GM18508 (cell line): Measurements from ENCODE around the gene INKA1.

ENCODE experiments used
- ATAC-seq: cut with Tn5 transposase; IDR thresholded peaks from one replicate; pipeline ENCODE4 v1.9.1; 2021; ENCODE audit warnings: moderate number of reproducible peaks; ENCODE audit not compliant: insufficient read depth, unreplicated experiment

INKA1 gene

GRCh38 chr3:49785565-49786356 lies 17.3 kb upstream of the INKA1 start:
- ATAC-seq: peak; percentile 17

GRCh38 chr3:49786357-49787181 lies 16.5 kb upstream of the INKA1 start, which contains the start of gene IP6K1:
Gene IP6K1 (minus strand): TSS chr3:49786542. CDS start chr3:49748040, 38,502 bp downstream.
- ATAC-seq: peak; percentile 88

- no peak for ATAC-seq
These were observed 15.9 kb upstream of the INKA1 start for GRCh38 chr3:49787182-49787464.

- no peak for ATAC-seq
These were observed 15.5 kb upstream of the INKA1 start for GRCh38 chr3:49787536-49787935.

GRCh38 chr3:49788056-49788455 lies 15.0 kb upstream of the INKA1 start:
- no peak for ATAC-seq

- no peak for ATAC-seq
These were observed 12.2 kb upstream of the INKA1 start for GRCh38 chr3:49790626-49791411.

GRCh38 chr3:49791571-49791970 lies 11.5 kb upstream of the INKA1 start:
- no peak for ATAC-seq

- no peak for ATAC-seq
These were observed 10.5 kb upstream of the INKA1 start for GRCh38 chr3:49792371-49793150.

- ATAC-seq: no peak
These were observed 9.5 kb upstream of the INKA1 start for GRCh38 chr3:49793486-49794085.

- no peak for ATAC-seq
These were observed 8.6 kb upstream of the INKA1 start for GRCh38 chr3:49794431-49794830.

GRCh38 chr3:49794926-49795905 lies 7.8 kb upstream of the INKA1 start:
- no peak for ATAC-seq

- no peak for ATAC-seq
These were observed 4.0 kb upstream of the INKA1 start for GRCh38 chr3:49799105-49799504.

- no peak for ATAC-seq
These were observed 3.3 kb upstream of the INKA1 start, which contains the start of gene CDHR4 for GRCh38 chr3:49799761-49800160. Gene CDHR4 (minus strand): TSS chr3:49799873. CDS start chr3:49799812, 61 bp downstream.

GRCh38 chr3:49801160-49801559 lies 1.9 kb upstream of the INKA1 start:
- no peak for ATAC-seq

GRCh38 chr3:49803465-49804140 lies 542 bp downstream of the INKA1 start:
- no peak for ATAC-seq

GRCh38 chr3:49804141-49805041 lies 1.3 kb downstream of the INKA1 start:
- no peak for ATAC-seq

GRCh38 chr3:49805367-49805782 lies 2.3 kb downstream of the INKA1 start:
- ATAC-seq: no peak
